HG03457 (cell line): ENCODE measurements around the gene HAL.

Experiments used
- ATAC-seq: cut with Tn5 transposase; IDR thresholded peaks from one replicate; pipeline ENCODE4 v1.9.1; 2021; ENCODE audit warnings: moderate number of reproducible peaks; ENCODE audit not compliant: unreplicated experiment

Gene HAL, protein sequence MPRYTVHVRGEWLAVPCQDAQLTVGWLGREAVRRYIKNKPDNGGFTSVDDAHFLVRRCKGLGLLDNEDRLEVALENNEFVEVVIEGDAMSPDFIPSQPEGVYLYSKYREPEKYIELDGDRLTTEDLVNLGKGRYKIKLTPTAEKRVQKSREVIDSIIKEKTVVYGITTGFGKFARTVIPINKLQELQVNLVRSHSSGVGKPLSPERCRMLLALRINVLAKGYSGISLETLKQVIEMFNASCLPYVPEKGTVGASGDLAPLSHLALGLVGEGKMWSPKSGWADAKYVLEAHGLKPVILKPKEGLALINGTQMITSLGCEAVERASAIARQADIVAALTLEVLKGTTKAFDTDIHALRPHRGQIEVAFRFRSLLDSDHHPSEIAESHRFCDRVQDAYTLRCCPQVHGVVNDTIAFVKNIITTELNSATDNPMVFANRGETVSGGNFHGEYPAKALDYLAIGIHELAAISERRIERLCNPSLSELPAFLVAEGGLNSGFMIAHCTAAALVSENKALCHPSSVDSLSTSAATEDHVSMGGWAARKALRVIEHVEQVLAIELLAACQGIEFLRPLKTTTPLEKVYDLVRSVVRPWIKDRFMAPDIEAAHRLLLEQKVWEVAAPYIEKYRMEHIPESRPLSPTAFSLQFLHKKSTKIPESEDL

DNA sequence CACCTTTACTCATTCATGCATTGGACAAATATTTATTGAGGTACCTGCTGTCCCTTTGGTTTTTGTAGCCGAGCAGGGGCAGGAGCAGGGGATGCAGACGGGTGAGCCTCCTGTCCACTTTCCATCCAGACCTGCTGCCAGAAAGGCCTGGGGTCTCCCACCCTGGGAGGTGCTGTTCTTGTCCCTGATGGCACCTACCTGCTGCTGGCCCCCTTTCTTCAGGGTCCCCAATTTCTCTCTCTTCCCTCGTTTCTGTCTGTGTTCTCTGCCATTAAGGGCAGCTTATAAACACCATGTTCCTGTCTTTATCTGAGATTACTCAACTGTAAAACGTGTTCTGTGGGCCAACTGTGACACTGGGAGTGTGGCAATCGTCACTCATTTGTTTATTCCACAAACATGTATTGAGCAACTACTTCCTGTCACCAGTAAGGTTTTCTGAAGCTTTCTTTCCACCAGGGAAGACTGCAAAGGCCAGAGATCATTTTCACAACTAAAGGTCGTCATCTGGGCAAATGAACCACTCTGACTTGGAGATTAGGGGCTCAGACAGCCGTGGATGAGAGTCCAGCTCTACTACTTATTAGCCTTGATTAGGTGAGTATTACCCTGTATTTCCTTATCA is at the start of gene HAL:
Gene HAL (minus strand): TSS at position 311 of the 625 bp plus-strand sequence. CDS start 434 bp downstream, outside the sequence.
- no peak for ATAC-seq

DNA sequence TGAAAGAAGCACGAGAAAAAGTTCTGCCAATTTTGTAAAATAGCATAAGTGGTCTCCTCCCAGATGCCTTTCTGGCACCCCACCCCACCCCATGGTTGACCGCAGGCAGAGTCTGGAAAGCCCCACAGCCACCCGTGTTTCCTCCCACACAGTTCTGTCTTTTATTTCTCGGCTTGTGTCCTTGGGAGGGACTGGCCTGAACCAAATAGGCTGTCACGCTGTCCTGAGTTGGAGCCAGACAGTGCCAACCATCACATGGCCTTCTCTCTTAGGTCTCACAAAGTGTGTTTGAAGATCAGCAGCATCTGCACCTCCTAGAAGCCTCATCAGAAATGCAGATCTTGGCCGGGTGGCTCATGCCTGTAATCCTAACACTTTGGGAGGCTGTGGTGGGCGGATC is 49.4 kb upstream of the HAL start:
- ATAC-seq = no peak

DNA sequence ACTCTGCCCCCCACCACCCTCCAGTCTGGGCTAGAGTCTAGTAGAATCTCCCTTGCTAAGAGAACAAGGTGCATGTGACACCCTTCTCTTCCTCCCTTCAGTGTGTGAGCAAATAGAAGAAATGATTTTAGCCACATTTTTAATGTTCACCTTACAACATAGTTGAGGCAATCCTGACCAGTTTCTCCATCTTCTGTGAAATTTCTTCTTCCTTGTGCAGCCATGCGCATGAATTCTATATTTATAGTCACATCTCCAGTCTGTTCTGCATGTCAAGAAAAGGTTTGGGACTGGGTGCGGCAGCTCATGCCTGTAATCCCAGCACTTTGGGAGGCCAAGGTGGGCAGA is 48.8 kb upstream of the HAL start:
- ATAC-seq = no peak

DNA sequence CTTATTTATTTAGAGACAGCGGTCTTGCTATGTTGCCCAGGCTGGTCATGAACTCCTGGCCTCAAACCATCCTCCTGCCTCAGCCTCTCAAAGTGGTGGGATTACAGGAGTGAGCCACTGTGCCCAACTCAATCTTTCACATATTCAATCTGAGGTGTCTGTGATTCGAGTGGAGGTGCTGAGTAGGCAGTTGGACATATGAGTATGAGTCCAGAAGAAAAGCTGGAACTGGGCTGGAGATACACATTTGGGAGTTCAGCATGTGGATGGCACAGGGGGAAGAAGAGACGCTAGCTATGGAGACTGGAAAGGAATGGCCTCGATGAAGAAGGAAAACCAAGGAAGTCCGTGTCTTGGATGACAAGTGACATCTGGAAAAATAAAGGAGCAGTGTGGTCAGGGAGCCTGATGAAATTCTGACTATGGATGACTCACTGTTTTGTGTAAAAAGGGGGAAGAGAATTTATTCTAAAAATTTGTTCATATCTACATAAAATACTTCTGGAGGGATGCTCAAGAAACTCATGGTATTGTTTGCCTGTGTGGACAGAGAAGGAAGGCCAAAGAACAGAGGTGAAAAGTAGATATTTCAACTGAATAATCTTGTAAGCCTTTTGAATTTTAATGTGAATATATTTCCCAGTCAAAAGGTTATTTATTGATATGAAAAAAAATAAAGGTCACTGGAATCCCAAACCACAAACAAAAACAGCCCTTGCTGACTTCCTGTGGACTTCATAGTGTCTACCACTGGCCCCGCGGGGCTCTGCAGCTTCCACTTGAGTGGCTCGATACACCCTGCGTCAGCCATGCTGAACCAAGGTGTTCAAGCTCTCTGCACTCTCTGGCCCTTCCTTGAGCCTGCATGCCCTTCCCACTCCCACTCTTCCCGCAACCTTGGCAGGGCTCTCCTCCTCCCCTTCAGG is 48.1 kb upstream of the HAL start:
- ATAC-seq = no peak

DNA sequence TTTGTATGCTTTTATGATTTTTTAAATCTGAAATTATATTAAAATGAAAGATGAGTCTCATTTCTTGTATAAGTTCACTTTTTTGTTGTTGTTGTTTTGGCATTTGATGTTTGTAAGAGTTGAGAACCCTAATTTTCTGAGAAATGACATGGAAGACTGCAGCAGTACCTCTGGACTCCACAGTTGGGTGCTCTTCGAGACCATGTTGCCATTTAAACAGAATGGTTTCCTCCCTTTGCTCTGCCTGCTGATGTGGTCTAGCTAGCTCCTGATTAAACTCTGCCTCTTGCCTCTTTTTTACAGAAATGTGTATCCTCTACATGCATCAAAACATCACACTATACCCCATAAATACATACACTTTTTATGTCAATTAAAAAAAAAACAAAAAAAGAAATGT is 45.0 kb upstream of the HAL start:
- no peak for ATAC-seq

DNA sequence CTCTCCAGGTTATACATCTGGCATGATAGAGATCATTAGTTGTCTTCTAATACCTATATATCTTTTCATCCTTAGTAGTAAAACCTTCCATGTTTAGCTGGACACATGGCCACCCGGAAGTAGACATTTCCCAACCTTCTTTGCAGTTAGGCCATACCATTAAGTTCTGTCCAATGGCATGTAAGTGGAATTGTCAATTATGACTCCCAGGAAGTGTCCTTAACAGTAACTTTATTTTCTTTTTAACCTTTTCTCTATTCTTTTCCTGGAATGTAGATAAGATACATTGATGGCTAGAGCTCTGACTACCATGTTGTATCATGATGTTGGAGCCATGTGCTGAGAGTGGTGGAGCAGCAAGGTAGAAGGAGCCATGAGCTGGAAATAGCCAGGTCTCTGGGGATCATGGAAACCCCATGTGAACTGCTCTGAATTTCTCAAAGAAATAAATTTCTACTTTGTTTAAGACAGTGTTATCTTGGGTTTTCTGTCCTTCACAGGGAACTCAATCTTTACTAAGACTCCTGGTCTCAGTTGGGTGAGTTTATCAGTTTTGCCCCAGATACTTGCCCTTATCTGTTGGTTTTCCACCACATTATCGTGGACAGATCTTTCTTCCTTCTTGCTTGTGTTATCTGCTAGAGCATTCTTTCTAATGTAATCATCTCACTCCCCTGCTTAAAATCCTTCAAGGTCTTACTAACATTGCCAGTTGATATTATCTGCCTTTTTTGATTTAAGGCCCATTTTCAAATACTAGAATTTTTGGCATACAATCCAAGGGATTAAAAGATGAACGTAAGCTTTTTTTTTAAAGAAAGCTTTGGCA is 44.4 kb upstream of the HAL start:
- no peak for ATAC-seq

DNA sequence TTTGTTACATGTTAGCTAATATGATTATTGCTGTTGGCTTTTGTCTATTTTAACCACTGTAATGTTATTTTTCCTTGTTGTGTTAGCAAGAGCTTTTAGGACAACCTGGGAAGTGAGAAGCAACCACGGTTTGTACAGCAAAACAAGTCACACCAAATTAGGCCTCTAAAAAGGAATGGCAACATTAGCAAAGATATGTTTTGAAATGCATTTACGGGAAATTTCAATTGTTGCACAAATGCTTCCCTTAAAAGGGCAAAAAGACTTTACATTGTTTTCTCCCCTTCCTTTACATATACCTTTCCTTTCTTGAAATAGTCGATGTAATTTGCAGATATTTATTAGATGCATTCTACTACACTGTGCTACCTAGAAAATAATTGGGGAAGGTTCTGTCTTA is 43.4 kb upstream of the HAL start:
- ATAC-seq = no peak

DNA sequence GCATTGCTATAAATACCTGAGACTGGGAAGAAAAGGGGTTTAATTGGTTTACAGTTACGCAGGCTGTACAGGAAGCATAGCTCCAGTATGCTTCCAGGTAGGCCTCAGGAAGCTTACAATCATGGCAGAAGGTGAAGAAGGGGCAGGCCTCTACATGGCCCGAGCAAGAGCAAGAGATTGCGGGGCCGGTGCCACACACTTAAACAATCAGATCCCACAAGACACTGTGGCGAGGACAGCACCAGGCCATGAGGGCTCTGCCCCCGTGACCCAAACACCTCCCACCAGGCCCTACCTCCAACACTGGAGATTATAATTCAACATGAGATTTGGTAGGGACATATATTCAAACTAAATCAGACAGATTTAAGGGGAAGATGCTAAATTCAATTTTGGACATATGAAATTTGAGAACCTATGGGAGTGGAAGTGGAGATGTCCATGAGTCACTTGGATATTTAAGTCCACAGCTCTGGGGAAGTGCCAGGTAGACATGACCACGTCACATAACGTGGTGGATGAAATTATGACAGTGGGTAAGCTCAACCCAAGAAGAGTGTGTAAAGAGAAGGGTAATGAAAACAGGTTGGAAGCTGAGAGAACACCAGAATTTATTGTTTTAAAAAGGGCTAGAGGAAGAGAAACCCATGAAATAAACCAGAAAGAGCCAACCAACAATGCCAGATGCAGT is 40.8 kb upstream of the HAL start:
- no peak for ATAC-seq

DNA sequence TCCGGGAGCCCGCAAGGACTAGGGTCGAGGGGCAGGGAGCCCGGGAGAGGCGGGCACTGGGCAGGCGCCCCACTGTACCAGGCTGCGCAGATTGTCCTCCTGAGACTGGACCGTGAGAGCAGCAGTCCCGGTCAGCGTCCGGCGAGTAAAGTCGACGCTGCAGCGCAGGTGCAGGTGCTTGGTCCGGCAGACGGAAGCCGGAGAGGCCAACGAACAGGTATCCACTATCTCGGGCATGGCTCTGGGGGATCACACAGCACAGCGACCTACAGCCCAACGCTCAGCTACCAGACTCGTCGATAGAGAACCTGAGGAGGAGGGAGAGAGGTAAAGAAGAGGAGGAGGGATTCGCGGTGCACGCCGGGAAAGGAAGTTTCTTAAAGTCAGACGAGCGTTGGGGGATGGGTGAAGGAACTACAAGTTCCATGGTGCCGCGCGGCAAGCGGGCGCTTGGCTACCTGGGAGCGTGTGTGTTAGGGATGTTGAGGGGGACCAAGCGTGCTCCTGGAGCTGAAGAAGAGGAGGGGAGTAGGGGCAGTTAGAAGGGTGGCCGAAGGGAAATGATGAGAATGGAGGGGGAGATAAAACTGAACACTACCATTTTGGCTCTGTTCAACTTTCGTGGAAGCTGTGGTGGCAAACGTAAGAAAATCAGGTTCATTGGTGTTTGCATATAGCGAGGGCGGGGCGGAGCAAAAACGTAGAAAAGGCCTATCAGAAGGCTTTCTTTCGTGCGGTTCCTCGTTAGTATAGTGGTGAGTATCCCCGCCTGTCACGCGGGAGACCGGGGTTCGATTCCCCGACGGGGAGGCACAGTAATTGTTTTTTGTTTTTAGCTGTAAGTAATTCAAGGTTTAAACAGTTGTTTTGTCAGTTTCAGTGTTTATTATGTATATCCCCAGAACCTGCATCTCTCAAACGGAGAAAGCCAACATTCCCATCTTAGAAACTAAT is 39.4 kb upstream of the HAL start, which contains the start of gene LTA4H:
Gene LTA4H (minus strand): TSS at position 305 of the 954 bp plus-strand sequence. CDS start 68 bp downstream, at position 237.
- peak; percentile 90 for ATAC-seq

DNA sequence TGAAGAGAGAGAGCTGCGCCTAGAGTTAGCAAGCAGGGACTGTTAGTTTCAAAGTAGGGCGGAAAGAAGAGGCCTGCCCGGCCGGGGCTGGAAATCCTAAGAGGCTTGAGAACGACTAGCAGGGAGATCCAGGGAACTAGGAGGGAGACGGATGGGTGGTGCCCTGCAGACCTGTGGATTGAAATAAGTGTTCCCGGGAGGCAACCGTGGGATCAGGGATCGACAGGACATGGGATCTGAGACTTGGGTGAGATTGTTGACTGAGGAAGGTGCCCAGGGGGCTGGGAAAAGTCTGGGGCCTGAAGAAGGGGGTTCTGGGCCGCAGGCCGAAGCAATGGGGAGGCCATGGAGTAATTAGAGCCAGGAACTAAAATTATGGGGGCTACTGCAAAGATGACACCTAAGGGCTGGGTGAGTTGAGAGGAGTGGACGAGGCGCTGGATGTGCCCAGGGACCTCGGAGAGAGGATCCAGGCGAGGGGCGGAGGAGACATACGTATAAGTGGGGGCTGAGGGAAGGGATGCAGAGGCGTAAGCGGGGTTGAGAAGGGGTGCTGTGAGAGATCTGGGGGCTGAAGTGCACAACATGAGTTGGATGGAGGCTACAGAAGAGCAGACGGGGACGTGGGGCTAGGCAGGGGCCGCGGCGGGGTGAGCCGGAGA is 38.6 kb upstream of the HAL start:
- ATAC-seq = no peak

DNA sequence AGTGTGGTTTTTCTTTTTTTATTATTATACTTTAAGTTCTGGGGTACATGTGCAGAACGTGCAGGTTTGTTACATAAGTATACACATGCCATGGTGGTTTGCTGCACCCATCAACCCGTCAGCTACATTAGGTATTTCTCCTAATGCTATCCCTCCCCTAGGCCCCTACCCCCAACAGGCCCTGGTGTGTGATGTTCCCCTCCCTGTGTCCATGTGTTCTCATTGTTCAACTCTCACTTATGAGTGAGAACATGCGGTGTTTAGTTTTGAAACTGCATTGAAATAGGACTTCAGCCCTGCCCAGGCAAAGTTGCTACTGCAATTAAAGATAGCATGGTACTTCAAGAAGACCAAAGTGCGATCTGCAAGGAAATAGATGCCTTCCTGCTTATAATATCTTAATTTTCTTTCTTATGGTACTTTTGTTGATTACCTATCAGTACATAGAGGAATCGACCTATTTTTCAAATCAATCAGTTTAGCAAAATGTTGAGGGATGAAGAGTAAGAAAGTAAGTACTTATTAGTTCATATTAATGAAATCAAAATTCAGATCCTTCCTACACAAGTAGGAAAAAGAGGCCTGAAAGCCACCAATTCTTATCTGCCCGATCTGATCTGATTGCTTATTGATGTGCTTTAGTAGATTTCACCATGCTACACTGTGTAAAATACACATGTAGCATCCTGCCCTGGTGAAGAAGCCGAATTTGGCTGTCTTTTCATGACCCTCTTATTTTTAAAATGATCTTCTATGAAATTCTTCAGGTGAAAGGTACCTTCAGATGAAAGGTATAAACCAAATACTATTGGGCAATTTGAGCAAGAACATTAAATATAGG is 37.6 kb upstream of the HAL start:
- ATAC-seq = no peak

DNA sequence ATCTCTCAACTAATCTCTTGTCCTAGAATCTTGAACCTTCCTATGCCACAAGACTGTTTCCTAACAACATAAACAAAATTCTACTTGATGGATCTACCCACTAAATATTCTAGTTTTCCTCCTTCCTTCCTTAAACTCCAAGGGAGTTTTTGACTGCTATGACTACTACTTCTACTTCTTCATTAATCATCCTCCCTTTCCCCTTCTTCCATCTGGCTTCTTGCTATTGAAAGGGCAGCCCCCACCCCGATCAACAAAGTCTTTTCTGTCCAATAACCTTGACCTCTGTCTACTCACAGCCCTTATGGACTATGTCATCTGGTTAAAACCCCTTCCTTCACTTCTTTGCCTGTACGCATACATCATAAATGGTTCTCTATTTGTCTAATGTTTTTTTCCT is 33.7 kb upstream of the HAL start:
- no peak for ATAC-seq

DNA sequence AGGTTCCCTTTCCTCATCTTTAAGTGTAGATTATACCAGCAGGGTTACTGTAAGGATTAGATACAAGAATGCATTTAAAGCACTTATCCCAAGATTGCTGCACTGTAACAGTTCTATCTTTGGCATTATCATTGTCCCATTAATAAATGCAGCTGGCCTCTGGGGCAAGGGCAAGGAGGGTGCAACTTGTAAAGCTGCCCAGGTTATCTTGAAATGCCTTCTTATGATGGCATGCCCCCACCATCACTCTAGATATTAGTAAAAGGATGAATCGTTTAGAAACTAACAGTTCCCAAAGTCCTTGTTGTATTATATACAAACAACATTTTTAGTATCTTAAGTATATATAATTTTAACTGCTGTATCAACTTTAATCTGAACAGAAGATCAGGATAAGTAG is 32.4 kb upstream of the HAL start:
- no peak for ATAC-seq

DNA sequence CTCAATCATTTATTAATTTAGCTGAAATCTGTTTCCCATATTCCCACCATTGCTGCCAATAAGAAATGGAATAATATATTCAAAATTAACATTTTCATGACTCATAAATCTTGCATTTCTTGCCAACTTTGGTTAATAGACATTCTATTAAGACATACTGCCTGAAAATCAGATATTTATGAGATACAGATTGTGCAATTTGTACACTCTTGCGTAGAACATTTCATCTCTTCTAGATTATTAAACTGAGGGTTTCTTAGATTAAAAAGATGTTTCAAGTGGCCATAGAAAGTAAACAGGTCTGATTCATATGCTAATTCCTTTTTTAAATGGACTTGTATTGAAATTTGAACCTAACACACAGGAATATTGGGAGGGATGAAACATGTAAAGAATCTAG is 30.2 kb upstream of the HAL start:
- ATAC-seq = no peak

DNA sequence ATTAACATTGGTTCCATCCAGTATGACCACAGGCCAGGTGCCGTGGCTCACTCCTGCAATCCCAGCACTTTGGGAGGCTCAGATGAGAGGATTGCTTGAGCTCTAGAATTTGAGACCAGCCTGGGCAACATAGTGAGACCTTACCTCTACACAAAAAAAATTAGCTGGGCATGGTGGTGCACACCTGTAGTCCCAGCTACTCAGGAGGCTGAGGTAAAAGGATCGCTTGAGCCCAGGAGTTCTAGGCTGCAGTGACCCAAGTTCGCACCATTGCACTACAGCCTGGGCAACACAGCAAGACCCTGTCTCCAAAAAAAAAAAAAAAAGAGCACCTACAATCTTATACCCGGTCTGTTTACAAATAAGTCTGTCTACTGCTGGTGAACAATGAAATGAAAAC is 29.4 kb upstream of the HAL start:
- ATAC-seq = no peak

DNA sequence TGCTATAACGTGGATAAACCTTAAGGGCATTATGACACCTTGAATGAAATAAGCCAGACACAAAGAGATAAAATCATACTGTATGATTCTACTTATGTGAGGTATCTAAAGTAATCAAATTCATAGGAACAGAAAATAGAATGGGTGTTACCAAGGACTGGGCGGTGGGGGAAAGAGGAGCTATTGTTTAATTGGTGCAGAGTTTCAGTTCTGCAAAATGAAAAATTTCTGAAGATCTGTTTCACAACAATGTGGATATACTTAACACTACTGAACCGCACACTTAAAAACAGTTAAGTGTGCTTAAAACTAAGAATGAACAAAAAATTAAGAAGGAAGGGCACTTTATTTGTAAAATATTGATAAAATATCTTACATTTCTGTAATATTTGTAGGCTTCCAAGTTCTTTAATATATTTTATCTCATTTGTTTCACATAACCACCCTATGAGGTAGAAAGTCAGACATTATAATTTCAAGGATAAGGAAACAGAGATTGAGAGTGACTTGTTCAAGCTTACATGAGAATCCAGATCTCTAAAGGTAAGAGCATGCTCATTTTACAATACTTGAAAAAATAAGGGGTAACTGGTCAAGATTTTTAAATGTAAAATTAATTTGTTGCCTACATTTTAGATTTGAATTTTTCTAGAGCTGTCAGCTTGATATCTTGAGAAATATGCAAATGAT is 24.3 kb upstream of the HAL start:
- ATAC-seq = peak; percentile 85
